B cell (primary cell): ENCODE measurements around the gene PNPLA6. TPM values are rescaled to one million over a fixed set of nuclear protein-coding genes. Genes with fewer than 3 reads are reported as not detected.

Experiments used
- ATAC-seq: fragments of 200-7000 bp; cut with Tn5 transposase; one replicate; pipeline ENCODE4 v1.10.0; 2021; ENCODE audit warnings: low read depth, mild to moderate bottlenecking, moderate number of reproducible peaks, moderate library complexity
- CTCF ChIA-PET: fragments of 350-600 bp; sonication (Branson Sonifier 250); formaldehyde crosslinking; loops from one replicate; lab custom pipeline; 2021; ENCODE audit warnings: antibody characterized with exemption, inconsistent platforms; lab: Charles Lee
- POLR2A ChIA-PET: fragments of 350-600 bp; sonication (Branson Sonifier 250); formaldehyde crosslinking; loops from one replicate; lab custom pipeline; 2021; ENCODE audit warnings: antibody characterized with exemption; lab: Charles Lee
- DNase-seq: peaks from one replicate; pipeline ENCODE4 v3.0.0; 2013
- H2AFZ ChIP-seq: 2 replicates; pipeline ENCODE4 v1.6.1; 2012; ENCODE audit warnings: mild to moderate bottlenecking, low read depth, low read length; ENCODE audit not compliant: insufficient read depth, poor library complexity, severe bottlenecking
- H3K27ac ChIP-seq, 2 donors: 1 replicate in 1 of 2; 2 replicates in 1 of 2; pipeline ENCODE4 v1.5.1; 2012 to 2013; ENCODE audit warnings: low read length in 2 of 2, mild to moderate bottlenecking in 2 of 2, moderate library complexity in 1 of 2
- H3K27me3 ChIP-seq, 4 experiments: fragments of 200-600 bp in 1 of 4; sonication (generic) in 1 of 4; replicated peaks in 1 of 4; 1 replicate in 2 of 4; 2 replicates in 2 of 4; pipeline versions ENCODE4 v1.6.1 to v1.7.0; 2013 to 2016; ENCODE audit warnings: low read length in 3 of 4, mild to moderate bottlenecking in 2 of 4, mixed read lengths in 1 of 4, moderate library complexity in 1 of 4; ENCODE audit not compliant: insufficient read depth in 4 of 4, control insufficient read depth in 3 of 4; ENCODE audit errors: control extremely low read depth in 1 of 4
- H3K36me3 ChIP-seq, 2 experiments: replicated peaks in 1 of 2; 1 replicate in 1 of 2; 2 replicates in 1 of 2; pipeline versions ENCODE4 v1.6.1 to v1.7.1; 2013; ENCODE audit warnings: low read length in 1 of 2; ENCODE audit not compliant: insufficient read depth in 2 of 2, control insufficient read depth in 1 of 2; ENCODE audit errors: control extremely low read depth in 1 of 2, extremely low read depth in 1 of 2
- H3K4me1 ChIP-seq, 2 donors: fragments of 200-600 bp in 1 of 2; sonication (generic) in 1 of 2; 1 replicate in 1 of 2; 2 replicates in 1 of 2; pipeline versions ENCODE4 v1.5.1 to v1.6.1; 2013 to 2017; ENCODE audit warnings: low read length in 2 of 2; ENCODE audit not compliant: control insufficient read depth in 2 of 2, insufficient read depth in 2 of 2
- H3K4me2 ChIP-seq: replicated peaks from 2 replicates; pipeline ENCODE3; 2012; ENCODE audit warnings: mild to moderate bottlenecking, low read depth, low read length; ENCODE audit not compliant: poor library complexity, severe bottlenecking
- H3K4me3 ChIP-seq, 5 experiments: fragments of 200-600 bp in 1 of 5; sonication (generic) in 1 of 5; 1 replicate in 3 of 5; 2 replicates in 2 of 5; pipeline versions ENCODE4 v1.5.1 to v1.7.0; 2011 to 2016; ENCODE audit warnings: low read length in 4 of 5, mild to moderate bottlenecking in 4 of 5, low read depth in 2 of 5, control low read depth in 1 of 5, moderate library complexity in 1 of 5; ENCODE audit not compliant: insufficient read depth in 1 of 5; ENCODE audit errors: control extremely low read depth in 1 of 5, extremely low read depth in 1 of 5
- H3K79me2 ChIP-seq: fragments of 200-600 bp; sonication (generic); one replicate; pipeline ENCODE4 v1.6.0; 2016; ENCODE audit warnings: low read length; ENCODE audit not compliant: control insufficient read depth, insufficient read depth
- H3K9ac ChIP-seq: fragments of 200-600 bp; sonication (generic); 2 replicates; pipeline ENCODE4 v1.6.1; 2017; ENCODE audit warnings: mild to moderate bottlenecking, low read length, moderate library complexity
- H3K9me3 ChIP-seq, 3 donors: one replicate each; pipeline versions ENCODE4 v1.6.1 to v1.7.1; 2013; ENCODE audit warnings: low read length in 2 of 3; ENCODE audit not compliant: control insufficient read depth in 2 of 3, insufficient read depth in 1 of 3; ENCODE audit errors: control extremely low read depth in 1 of 3
- H4K20me1 ChIP-seq: 2 replicates; pipeline ENCODE4 v1.6.0; 2012; ENCODE audit warnings: mild to moderate bottlenecking, low read length; ENCODE audit not compliant: insufficient read depth, control insufficient read depth, poor library complexity, severe bottlenecking
- H3K27ac Mint-ChIP-seq: one replicate; pipeline ENCODE4 v1.8.0; 2021; ENCODE audit warnings: mixed read lengths
- H3K27me3 Mint-ChIP-seq: one replicate; pipeline ENCODE4 v1.8.0; 2021; ENCODE audit warnings: mixed read lengths
- H3K4me1 Mint-ChIP-seq: one replicate; pipeline ENCODE4 v1.8.0; 2021; ENCODE audit warnings: mixed read lengths
- H3K4me3 Mint-ChIP-seq: one replicate; pipeline ENCODE4 v1.8.0; 2021; ENCODE audit warnings: mixed read lengths
- H3K9me3 Mint-ChIP-seq: one replicate; pipeline ENCODE4 v1.8.0; 2022; ENCODE audit warnings: mixed read lengths; ENCODE audit not compliant: insufficient read depth
- EZH2 ChIP-seq: IDR thresholded peaks from 2 replicates; pipeline ENCODE4 v1.6.1; 2012; ENCODE audit warnings: borderline replicate concordance, low read depth, mild to moderate bottlenecking, moderate library complexity, low read length; ENCODE audit not compliant: insufficient read depth, poor library complexity, severe bottlenecking
- WGBS: methylation state at CpG from one replicate; pipeline ENCODE4 v1.1.5; 2013; ENCODE audit warnings: missing lambda C conversion rate; ENCODE audit not compliant: insufficient coverage; 5-methylcytosine and 5-hydroxymethylcytosine counted together
- intact Hi-C: fragments of 100-400 bp; cut with micrococcal nuclease; formaldehyde crosslinking; loops from one replicate; pipeline ENCODE4 v1.10.0; 2022
- polyA plus RNA-seq: library from polyadenylated mRNA; depleted of rRNA; stranded (reverse); fragments of >200 nt; gene quantifications from 2 replicates; pipeline ENCODE4 v1.2.3, GENCODE V29; 2012
- total RNA-seq, 2 donors: library from RNA; stranded (reverse); fragments of 120-200 nt in 1 of 2; gene quantifications; 1 replicate in 1 of 2; 2 replicates in 1 of 2; pipeline versions ENCODE4 v1.2.3 to v1.2.4, GENCODE V29; 2013 to 2022
- TF ChIP-seq, protein P1 (sequence below): fragments of 200-600 bp; IDR thresholded peaks from one replicate; pipeline ENCODE4 v1.8.0; 2022; ENCODE audit warnings: antibody characterized with exemption, mild to moderate bottlenecking

PNPLA6 gene
- total and polyA plus RNA-seq, 2 donors (not counting 1 experiment from before 2014, with no cell fraction given), result 102 to 149 TPM

DNA sequence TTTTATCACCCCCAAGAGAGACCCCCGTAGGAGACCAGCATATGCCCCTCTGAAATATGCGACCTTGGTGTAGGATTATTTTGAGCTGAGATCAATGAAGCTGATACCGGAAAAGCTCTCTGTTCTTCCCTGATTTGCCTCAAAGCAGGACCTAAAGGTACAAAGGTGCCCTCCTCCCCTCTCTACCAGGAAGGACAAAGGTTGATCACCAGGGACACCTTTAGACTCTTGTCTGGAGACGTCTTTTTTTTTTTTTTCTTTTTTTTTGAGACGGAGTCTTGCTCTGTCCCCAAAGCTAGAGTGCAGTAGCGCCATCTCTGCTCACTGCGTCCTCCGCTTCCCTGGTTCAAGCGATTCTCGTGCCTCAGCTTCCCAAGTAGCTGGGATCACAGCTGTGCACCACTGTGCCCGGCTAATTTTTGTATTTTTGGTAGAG lies 45.9 kb upstream of the PNPLA6 start:
- peak overlapping the region in 4 of 5 experiments; percentile 41 to 67 (median 62) for H3K4me3 ChIP-seq
- no peaks in the 10 kb centered on the region for H3K9me3 ChIP-seq
- H3K36me3 ChIP-seq, result no peaks in the 10 kb centered on the region
- peaks cover 0 to 3% (median 0%) of the 10 kb centered on the region in 4 experiments for H3K27me3 ChIP-seq
- 94% methylated on average over 8 of the region's 11 CpGs for WGBS
- no peaks in the 10 kb centered on the region for H4K20me1 ChIP-seq
- H2AFZ ChIP-seq, result peak overlapping the region; percentile 64
- H3K27ac Mint-ChIP-seq, result peak overlapping the region; percentile 32
- peaks cover 7% of the 10 kb centered on the region for H3K4me1 Mint-ChIP-seq
- TF ChIP-seq, protein P1, sequence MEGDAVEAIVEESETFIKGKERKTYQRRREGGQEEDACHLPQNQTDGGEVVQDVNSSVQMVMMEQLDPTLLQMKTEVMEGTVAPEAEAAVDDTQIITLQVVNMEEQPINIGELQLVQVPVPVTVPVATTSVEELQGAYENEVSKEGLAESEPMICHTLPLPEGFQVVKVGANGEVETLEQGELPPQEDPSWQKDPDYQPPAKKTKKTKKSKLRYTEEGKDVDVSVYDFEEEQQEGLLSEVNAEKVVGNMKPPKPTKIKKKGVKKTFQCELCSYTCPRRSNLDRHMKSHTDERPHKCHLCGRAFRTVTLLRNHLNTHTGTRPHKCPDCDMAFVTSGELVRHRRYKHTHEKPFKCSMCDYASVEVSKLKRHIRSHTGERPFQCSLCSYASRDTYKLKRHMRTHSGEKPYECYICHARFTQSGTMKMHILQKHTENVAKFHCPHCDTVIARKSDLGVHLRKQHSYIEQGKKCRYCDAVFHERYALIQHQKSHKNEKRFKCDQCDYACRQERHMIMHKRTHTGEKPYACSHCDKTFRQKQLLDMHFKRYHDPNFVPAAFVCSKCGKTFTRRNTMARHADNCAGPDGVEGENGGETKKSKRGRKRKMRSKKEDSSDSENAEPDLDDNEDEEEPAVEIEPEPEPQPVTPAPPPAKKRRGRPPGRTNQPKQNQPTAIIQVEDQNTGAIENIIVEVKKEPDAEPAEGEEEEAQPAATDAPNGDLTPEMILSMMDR, result no peak
- TF ChIP-seq EZH2, result no peak
- ATAC-seq (no peak), DNase-seq (no peak)
- no peak overlapping the region for H3K27ac ChIP-seq
- H3K79me2 ChIP-seq, result peaks cover 2% of the 10 kb centered on the region
- no peaks in the 10 kb centered on the region for H3K27me3 Mint-ChIP-seq
- ChIA-PET CTCF (interaction anchor here (0.6 kb wide), 1 partner anchor 390 kb away, joined by 4 read pairs; no protein-coding TSS in a partner anchor), POLR2A (interaction anchor here (0.7 kb wide), 1 partner anchor 916 kb away, joined by 5 read pairs; no protein-coding TSS in a partner anchor)
- H3K4me2 ChIP-seq, result peak overlapping the region; percentile 80
- peak overlapping the region; percentile 68 for H3K9ac ChIP-seq
- H3K4me1 ChIP-seq, result peaks cover 5 to 14% of the 10 kb centered on the region in 2 donors
- intact Hi-C loops, result loop anchor here (1.0 to 2.0 kb wide), 3 partner anchors 15 to 46 kb away; partner anchors contain the start of genes MCOLN1 and PNPLA6
- no peaks in the 10 kb centered on the region for H3K9me3 Mint-ChIP-seq
- H3K4me3 Mint-ChIP-seq, result peak overlapping the region; percentile 90

DNA sequence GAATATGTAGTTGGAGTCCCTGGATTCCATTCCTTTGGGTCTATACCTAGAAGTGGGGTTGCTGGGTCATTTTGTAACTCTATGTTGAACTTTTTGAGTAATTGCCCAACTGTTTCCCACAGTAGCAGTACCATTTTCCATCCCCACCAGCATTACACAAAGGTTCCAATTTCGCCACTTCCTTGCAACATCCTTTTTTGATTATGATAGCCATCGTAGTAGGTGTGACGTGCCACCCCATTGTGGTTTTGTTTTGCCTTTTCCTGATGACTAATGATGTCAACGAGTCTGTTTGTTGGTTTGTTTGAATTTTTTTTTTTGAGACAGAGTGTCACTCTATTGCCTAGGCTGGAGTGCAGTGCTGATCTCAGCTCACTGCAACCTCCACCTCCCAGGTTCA lies 43.4 kb upstream of the PNPLA6 start:
- Histone ChIP-seq H3K27me3 (peaks cover 0 to 4% (median 2%) of the 10 kb centered on the region in 4 experiments), H3K4me1 (peaks cover 5 to 14% of the 10 kb centered on the region in 2 donors), H3K4me3 (no peak overlapping the region), H3K27ac (no peak overlapping the region), H3K4me2 (no peak overlapping the region), H4K20me1 (no peaks in the 10 kb centered on the region), H3K9ac (no peak overlapping the region), H3K36me3 (no peaks in the 10 kb centered on the region), H2AFZ (no peak overlapping the region), H3K79me2 (peaks cover 2% of the 10 kb centered on the region), H3K9me3 (no peaks in the 10 kb centered on the region)
- intact Hi-C loops, result no loop called here
- no peak overlapping the region for H3K27ac Mint-ChIP-seq
- POLR2A ChIA-PET, result no interaction called here
- TF ChIP-seq, protein P1, result no peak
- TF ChIP-seq EZH2, result no peak
- CTCF ChIA-PET, result interaction anchor here (1.0 kb wide), 1 partner anchor 76 kb away, joined by 5 read pairs; no protein-coding TSS in a partner anchor
- DNase-seq (no peak), ATAC-seq (no peak)
- H3K9me3 Mint-ChIP-seq, result no peaks in the 10 kb centered on the region
- peaks cover 6% of the 10 kb centered on the region for H3K27me3 Mint-ChIP-seq
- no peak overlapping the region for H3K4me3 Mint-ChIP-seq
- peaks cover 7% of the 10 kb centered on the region for H3K4me1 Mint-ChIP-seq
- WGBS, result 50% methylated on average over 1 of the region's 4 CpGs
